GM12875 (cell line): ENCODE data around the gene RNF112.
"Not testable (repeated sequence)": the region's sequence is repeated elsewhere in the genome, so short reads cannot be mapped to it uniquely, and the experiment has no call there.

Experiments
- H3K4me3 ChIP-seq: one replicate; pipeline ENCODE4 v1.5.1; 2011; ENCODE audit warnings: low read depth, low read length, control low read depth
- CTCF ChIP-seq: IDR thresholded peaks from 2 replicates; pipeline ENCODE4 v1.5.1; 2011; ENCODE audit warnings: low read depth, mild to moderate bottlenecking, control low read depth, inconsistent platforms, low read length, moderate library complexity, borderline replicate concordance; ENCODE audit not compliant: insufficient read depth

The RNF112 gene

GRCh38 chr17:19453296-19453695 is 42.3 kb downstream of the RNF112 start:
- no peak overlapping the region for H3K4me3 ChIP-seq
- no peak for TF ChIP-seq CTCF

- no peak overlapping the region for H3K4me3 ChIP-seq
- no peak for TF ChIP-seq CTCF
These were observed 43.0 kb downstream of the RNF112 start for GRCh38 chr17:19454074-19454473.

GRCh38 chr17:19456016-19456927 is 45.2 kb downstream of the RNF112 start:
- H3K4me3 ChIP-seq = no peak overlapping the region
- TF ChIP-seq CTCF = no peak

GRCh38 chr17:19457046-19457445 is 46.0 kb downstream of the RNF112 start:
- no peak for TF ChIP-seq CTCF
- H3K4me3 ChIP-seq = no peak overlapping the region

GRCh38 chr17:19457830-19458271 is 46.8 kb downstream of the RNF112 start:
- no peak overlapping the region for H3K4me3 ChIP-seq

GRCh38 chr17:19458481-19458880 is 47.4 kb downstream of the RNF112 start:
- H3K4me3 ChIP-seq = not testable (repeated sequence)

More at GRCh38 chr17:19457830-19458271, 46.8 kb downstream of the RNF112 start:
- no peak for TF ChIP-seq CTCF

- not testable (repeated sequence) for H3K4me3 ChIP-seq
These were observed 48.1 kb downstream of the RNF112 start for GRCh38 chr17:19459018-19459655.

GRCh38 chr17:19460700-19461099 is 49.7 kb downstream of the RNF112 start:
- no peak overlapping the region for H3K4me3 ChIP-seq
- TF ChIP-seq CTCF = no peak
